ENCODE measurements around the gene SBF2. TPM values are rescaled to one million over a fixed set of nuclear protein-coding genes. Genes with fewer than 3 reads are reported as not detected.

Gene SBF2
- total and polyA plus RNA-seq, 4 donors: 50.3 to 74.2 (median 61.3) TPM

- H3K27ac ChIP-seq (ENCODE audit: low read depth, low read length): no peak overlapping the region
- H3K4me1 ChIP-seq (ENCODE audit: control insufficient read depth, insufficient read depth, low read length): no peaks in the 10 kb centered on the region
- no peaks in the 10 kb centered on the region for H3K36me3 ChIP-seq (ENCODE audit: control insufficient read depth, insufficient read depth, low read length)
- no peaks in the 10 kb centered on the region for H3K9me3 ChIP-seq (ENCODE audit: control insufficient read depth, insufficient read depth, low read length)
- no peak overlapping the region for H3K4me3 ChIP-seq (ENCODE audit: low read depth, low read length)
- no peaks in the 10 kb centered on the region for H3K27me3 ChIP-seq (ENCODE audit: control insufficient read depth, insufficient read depth, low read length)
- no peak for DNase-seq (ENCODE audit: low read depth in 4 of 6, low spot score in 6 of 6)
- WGBS (ENCODE audit: insufficient coverage): 100% methylated on average over 2 of the region's 2 CpGs
These were observed 470.6 kb downstream of the SBF2 start for GRCh38 chr11:9823439-9823838.

GRCh38 chr11:9821008-9821752 lies 472.8 kb downstream of the SBF2 start:
- no peaks in the 10 kb centered on the region for H3K4me1 ChIP-seq (ENCODE audit: control insufficient read depth, insufficient read depth, low read length)
- H3K27me3 ChIP-seq (ENCODE audit: control insufficient read depth, insufficient read depth, low read length): no peaks in the 10 kb centered on the region
- DNase-seq (ENCODE audit: low read depth in 4 of 6, low spot score in 6 of 6): peak in 1 of 6 donors; percentile 22
- H3K9me3 ChIP-seq (ENCODE audit: control insufficient read depth, insufficient read depth, low read length): no peaks in the 10 kb centered on the region
- H3K36me3 ChIP-seq (ENCODE audit: control insufficient read depth, insufficient read depth, low read length): no peaks in the 10 kb centered on the region
- H3K4me3 ChIP-seq (ENCODE audit: low read depth, low read length): no peak overlapping the region
- H3K27ac ChIP-seq (ENCODE audit: low read depth, low read length): no peak overlapping the region
- WGBS (ENCODE audit: insufficient coverage): no CpG with 5 or more reads among the region's 7 CpGs

GRCh38 chr11:9820260-9820659 lies 473.8 kb downstream of the SBF2 start:
- DNase-seq (ENCODE audit: low read depth in 4 of 6, low spot score in 6 of 6): no peak
- Histone ChIP-seq H3K4me3 (ENCODE audit: low read depth, low read length) (no peak overlapping the region), H3K4me1 (ENCODE audit: control insufficient read depth, insufficient read depth, low read length) (no peaks in the 10 kb centered on the region), H3K27me3 (ENCODE audit: control insufficient read depth, insufficient read depth, low read length) (no peaks in the 10 kb centered on the region), H3K27ac (ENCODE audit: low read depth, low read length) (no peak overlapping the region), H3K36me3 (ENCODE audit: control insufficient read depth, insufficient read depth, low read length) (no peaks in the 10 kb centered on the region), H3K9me3 (ENCODE audit: control insufficient read depth, insufficient read depth, low read length) (no peaks in the 10 kb centered on the region)
- WGBS (ENCODE audit: insufficient coverage): 40% methylated on average over 1 of the region's 1 CpG

GRCh38 chr11:9817191-9817590 lies 476.8 kb downstream of the SBF2 start:
- Histone ChIP-seq H3K36me3 (ENCODE audit: control insufficient read depth, insufficient read depth, low read length) (no peaks in the 10 kb centered on the region), H3K27me3 (ENCODE audit: control insufficient read depth, insufficient read depth, low read length) (no peaks in the 10 kb centered on the region), H3K9me3 (ENCODE audit: control insufficient read depth, insufficient read depth, low read length) (no peaks in the 10 kb centered on the region), H3K4me3 (ENCODE audit: low read depth, low read length) (no peak overlapping the region), H3K4me1 (ENCODE audit: control insufficient read depth, insufficient read depth, low read length) (no peaks in the 10 kb centered on the region), H3K27ac (ENCODE audit: low read depth, low read length) (no peak overlapping the region)
- no CpG with 5 or more reads among the region's 1 CpG for WGBS (ENCODE audit: insufficient coverage)
- DNase-seq (ENCODE audit: low read depth in 4 of 6, low spot score in 6 of 6): no peak

- H3K36me3 ChIP-seq (ENCODE audit: control insufficient read depth, insufficient read depth, low read length): no peaks in the 10 kb centered on the region
- WGBS (ENCODE audit: insufficient coverage): 100% methylated on average over 1 of the region's 6 CpGs
- H3K9me3 ChIP-seq (ENCODE audit: control insufficient read depth, insufficient read depth, low read length): no peaks in the 10 kb centered on the region
- DNase-seq (ENCODE audit: low read depth in 4 of 6, low spot score in 6 of 6): no peak
- no peaks in the 10 kb centered on the region for H3K4me1 ChIP-seq (ENCODE audit: control insufficient read depth, insufficient read depth, low read length)
- H3K4me3 ChIP-seq (ENCODE audit: low read depth, low read length): no peak overlapping the region
- H3K27ac ChIP-seq (ENCODE audit: low read depth, low read length): no peak overlapping the region
- H3K27me3 ChIP-seq (ENCODE audit: control insufficient read depth, insufficient read depth, low read length): no peaks in the 10 kb centered on the region
These were observed 478.4 kb downstream of the SBF2 start for GRCh38 chr11:9815486-9816136.

- no peaks in the 10 kb centered on the region for H3K9me3 ChIP-seq (ENCODE audit: control insufficient read depth, insufficient read depth, low read length)
- H3K4me3 ChIP-seq (ENCODE audit: low read depth, low read length): no peak overlapping the region
- H3K27ac ChIP-seq (ENCODE audit: low read depth, low read length): no peak overlapping the region
- no peak for DNase-seq (ENCODE audit: low read depth in 4 of 6, low spot score in 6 of 6)
- peaks cover 1% of the 10 kb centered on the region for H3K36me3 ChIP-seq (ENCODE audit: control insufficient read depth, insufficient read depth, low read length)
- no peaks in the 10 kb centered on the region for H3K27me3 ChIP-seq (ENCODE audit: control insufficient read depth, insufficient read depth, low read length)
- H3K4me1 ChIP-seq (ENCODE audit: control insufficient read depth, insufficient read depth, low read length): no peaks in the 10 kb centered on the region
These were observed 479.9 kb downstream of the SBF2 start for GRCh38 chr11:9814108-9814507.

- Histone ChIP-seq H3K4me3 (ENCODE audit: low read depth, low read length) (no peak overlapping the region), H3K27ac (ENCODE audit: low read depth, low read length) (no peak overlapping the region), H3K4me1 (ENCODE audit: control insufficient read depth, insufficient read depth, low read length) (no peaks in the 10 kb centered on the region), H3K36me3 (ENCODE audit: control insufficient read depth, insufficient read depth, low read length) (peaks cover 8% of the 10 kb centered on the region), H3K27me3 (ENCODE audit: control insufficient read depth, insufficient read depth, low read length) (no peaks in the 10 kb centered on the region), H3K9me3 (ENCODE audit: control insufficient read depth, insufficient read depth, low read length) (no peaks in the 10 kb centered on the region)
- DNase-seq (ENCODE audit: low read depth in 4 of 6, low spot score in 6 of 6): no peak
- 83% methylated on average over 1 of the region's 7 CpGs for WGBS (ENCODE audit: insufficient coverage)
These were observed 485.1 kb downstream of the SBF2 start for GRCh38 chr11:9808943-9809342.

GRCh38 chr11:9806946-9807687 lies 486.9 kb downstream of the SBF2 start:
- no peaks in the 10 kb centered on the region for H3K9me3 ChIP-seq (ENCODE audit: control insufficient read depth, insufficient read depth, low read length)
- H3K27ac ChIP-seq (ENCODE audit: low read depth, low read length): no peak overlapping the region
- H3K4me1 ChIP-seq (ENCODE audit: control insufficient read depth, insufficient read depth, low read length): no peaks in the 10 kb centered on the region
- no peak for DNase-seq (ENCODE audit: low read depth in 4 of 6, low spot score in 6 of 6)
- H3K4me3 ChIP-seq (ENCODE audit: low read depth, low read length): no peak overlapping the region
- H3K27me3 ChIP-seq (ENCODE audit: control insufficient read depth, insufficient read depth, low read length): no peaks in the 10 kb centered on the region
- 100% methylated on average over 2 of the region's 4 CpGs for WGBS (ENCODE audit: insufficient coverage)
- peaks cover 8% of the 10 kb centered on the region for H3K36me3 ChIP-seq (ENCODE audit: control insufficient read depth, insufficient read depth, low read length)

GRCh38 chr11:9804419-9804902 lies 489.6 kb downstream of the SBF2 start:
- Histone ChIP-seq H3K36me3 (ENCODE audit: control insufficient read depth, insufficient read depth, low read length) (peaks cover 8% of the 10 kb centered on the region), H3K27me3 (ENCODE audit: control insufficient read depth, insufficient read depth, low read length) (no peaks in the 10 kb centered on the region), H3K27ac (ENCODE audit: low read depth, low read length) (peak overlapping the region; percentile 5), H3K9me3 (ENCODE audit: control insufficient read depth, insufficient read depth, low read length) (no peaks in the 10 kb centered on the region), H3K4me3 (ENCODE audit: low read depth, low read length) (no peak overlapping the region), H3K4me1 (ENCODE audit: control insufficient read depth, insufficient read depth, low read length) (no peaks in the 10 kb centered on the region)
- no peak for DNase-seq (ENCODE audit: low read depth in 4 of 6, low spot score in 6 of 6)
- WGBS (ENCODE audit: insufficient coverage): no CpG with 5 or more reads among the region's 2 CpGs

Data from spinal cord (tissue), 10 donors.